NCI-H1930 (cell line): Measurements from ENCODE around the gene FEZF2.

Experiments
- DNase-seq, 2 experiments: peaks; one replicate each; lab custom pipeline; 2025; lab: John Stamatoyannopoulos, UW

Gene FEZF2

GRCh38 chr3:62329971-62330370 lies 43.4 kb downstream of the FEZF2 start:
- DNase-seq, result no peak

- no peak for DNase-seq
These were observed 47.5 kb downstream of the FEZF2 start for GRCh38 chr3:62325896-62326295.

GRCh38 chr3:62323241-62323640 lies 50.1 kb downstream of the FEZF2 start:
- no peak for DNase-seq
